Measurements from ENCODE around the gene TRIM26. TPM values are rescaled to one million over a fixed set of nuclear protein-coding genes. Genes with fewer than 3 reads are reported as not detected.

The TRIM26 gene
- total and polyA plus RNA-seq, 2 experiments from 2014 or later = 11.0 to 38.0 TPM

GRCh38 chr6:30135757-30136156, 77.4 kb downstream of the TRIM26 start, which contains the start of gene TRIM40 (continued):
- TF ChIP-seq CREB1 (CRISPR knock-in tag; IDR thresholded peaks at IDR 0.05; ENCODE audit: low read depth) (no peak), CTCF (conservative IDR thresholded peaks at IDR 0.05; ENCODE audit: low read depth in 2 of 2) (no peak), STAT1 (IDR thresholded peaks at IDR 0.05; ENCODE audit: unreplicated experiment) (no peak), EZH2 (IDR thresholded peaks at IDR 0.05; ENCODE audit: low read depth, unreplicated experiment) (no peak), NANOG (IDR thresholded peaks at IDR 0.05; ENCODE audit: borderline replicate concordance) (no peak), ZNF331 (CRISPR knock-in tag; IDR thresholded peaks at IDR 0.05; ENCODE audit: low read depth) (no peak)

- no peaks in the 10 kb centered on the region for H3K9me2 ChIP-seq (ENCODE audit: insufficient read depth)
- H3K4me1 ChIP-seq (ENCODE audit: insufficient read depth) = no peaks in the 10 kb centered on the region
- no peak for DNase-seq (ENCODE audit: low spot score)
- no peak overlapping the region for H3K27ac ChIP-seq (ENCODE audit: low read depth)
- no peak for ATAC-seq
- H3K4me1 Mint-ChIP-seq = peaks cover 3% of the 10 kb centered on the region; the same call in 2 of the 3 replicates
- no peak overlapping the region for H2AFZ ChIP-seq
- no peaks in the 10 kb centered on the region for H3K36me3 ChIP-seq (ENCODE audit: insufficient read depth)
- no peak overlapping the region for H3K27ac Mint-ChIP-seq
- H3K27me3 Mint-ChIP-seq (ENCODE audit: insufficient read depth, low read depth, poor library complexity) = peaks cover 10% of the 10 kb centered on the region
- H3K9me3 Mint-ChIP-seq = no peaks in the 10 kb centered on the region
- H3K4me2 ChIP-seq = no peak overlapping the region
- H3K79me2 ChIP-seq (replicated peaks; ENCODE audit: insufficient read depth) = no peaks in the 10 kb centered on the region
- H3K4me3 Mint-ChIP-seq = no peak overlapping the region
- H3K27me3 ChIP-seq (ENCODE audit: insufficient read depth) = peaks cover 27% of the 10 kb centered on the region
- no peak overlapping the region for H3K4me3 ChIP-seq
- H3K36me3 Mint-ChIP-seq (ENCODE audit: low read depth) = no peaks in the 10 kb centered on the region
- no peaks in the 10 kb centered on the region for H4K20me1 ChIP-seq (replicated peaks; ENCODE audit: insufficient read depth)
- no peaks in the 10 kb centered on the region for H3F3A ChIP-seq (replicated peaks; ENCODE audit: low read depth)
- TF ChIP-seq JUNB (IDR thresholded peaks at IDR 0.05; ENCODE audit: unreplicated experiment) = no peak
- TF ChIP-seq ETS1 (IDR thresholded peaks at IDR 0.05) = no peak
- TF ChIP-seq ZNF331 (CRISPR knock-in tag; IDR thresholded peaks at IDR 0.05; ENCODE audit: low read depth) = no peak
- no peak for TF ChIP-seq EZH2phosphoT487 (IDR thresholded peaks at IDR 0.05; ENCODE audit: unreplicated experiment)
- TF ChIP-seq POLR2AphosphoS5 (IDR thresholded peaks at IDR 0.05; ENCODE audit: low read depth) = no peak
- no peak for TF ChIP-seq CTCF (conservative IDR thresholded peaks at IDR 0.05; ENCODE audit: low read depth in 2 of 2)
- TF ChIP-seq, protein P1, sequence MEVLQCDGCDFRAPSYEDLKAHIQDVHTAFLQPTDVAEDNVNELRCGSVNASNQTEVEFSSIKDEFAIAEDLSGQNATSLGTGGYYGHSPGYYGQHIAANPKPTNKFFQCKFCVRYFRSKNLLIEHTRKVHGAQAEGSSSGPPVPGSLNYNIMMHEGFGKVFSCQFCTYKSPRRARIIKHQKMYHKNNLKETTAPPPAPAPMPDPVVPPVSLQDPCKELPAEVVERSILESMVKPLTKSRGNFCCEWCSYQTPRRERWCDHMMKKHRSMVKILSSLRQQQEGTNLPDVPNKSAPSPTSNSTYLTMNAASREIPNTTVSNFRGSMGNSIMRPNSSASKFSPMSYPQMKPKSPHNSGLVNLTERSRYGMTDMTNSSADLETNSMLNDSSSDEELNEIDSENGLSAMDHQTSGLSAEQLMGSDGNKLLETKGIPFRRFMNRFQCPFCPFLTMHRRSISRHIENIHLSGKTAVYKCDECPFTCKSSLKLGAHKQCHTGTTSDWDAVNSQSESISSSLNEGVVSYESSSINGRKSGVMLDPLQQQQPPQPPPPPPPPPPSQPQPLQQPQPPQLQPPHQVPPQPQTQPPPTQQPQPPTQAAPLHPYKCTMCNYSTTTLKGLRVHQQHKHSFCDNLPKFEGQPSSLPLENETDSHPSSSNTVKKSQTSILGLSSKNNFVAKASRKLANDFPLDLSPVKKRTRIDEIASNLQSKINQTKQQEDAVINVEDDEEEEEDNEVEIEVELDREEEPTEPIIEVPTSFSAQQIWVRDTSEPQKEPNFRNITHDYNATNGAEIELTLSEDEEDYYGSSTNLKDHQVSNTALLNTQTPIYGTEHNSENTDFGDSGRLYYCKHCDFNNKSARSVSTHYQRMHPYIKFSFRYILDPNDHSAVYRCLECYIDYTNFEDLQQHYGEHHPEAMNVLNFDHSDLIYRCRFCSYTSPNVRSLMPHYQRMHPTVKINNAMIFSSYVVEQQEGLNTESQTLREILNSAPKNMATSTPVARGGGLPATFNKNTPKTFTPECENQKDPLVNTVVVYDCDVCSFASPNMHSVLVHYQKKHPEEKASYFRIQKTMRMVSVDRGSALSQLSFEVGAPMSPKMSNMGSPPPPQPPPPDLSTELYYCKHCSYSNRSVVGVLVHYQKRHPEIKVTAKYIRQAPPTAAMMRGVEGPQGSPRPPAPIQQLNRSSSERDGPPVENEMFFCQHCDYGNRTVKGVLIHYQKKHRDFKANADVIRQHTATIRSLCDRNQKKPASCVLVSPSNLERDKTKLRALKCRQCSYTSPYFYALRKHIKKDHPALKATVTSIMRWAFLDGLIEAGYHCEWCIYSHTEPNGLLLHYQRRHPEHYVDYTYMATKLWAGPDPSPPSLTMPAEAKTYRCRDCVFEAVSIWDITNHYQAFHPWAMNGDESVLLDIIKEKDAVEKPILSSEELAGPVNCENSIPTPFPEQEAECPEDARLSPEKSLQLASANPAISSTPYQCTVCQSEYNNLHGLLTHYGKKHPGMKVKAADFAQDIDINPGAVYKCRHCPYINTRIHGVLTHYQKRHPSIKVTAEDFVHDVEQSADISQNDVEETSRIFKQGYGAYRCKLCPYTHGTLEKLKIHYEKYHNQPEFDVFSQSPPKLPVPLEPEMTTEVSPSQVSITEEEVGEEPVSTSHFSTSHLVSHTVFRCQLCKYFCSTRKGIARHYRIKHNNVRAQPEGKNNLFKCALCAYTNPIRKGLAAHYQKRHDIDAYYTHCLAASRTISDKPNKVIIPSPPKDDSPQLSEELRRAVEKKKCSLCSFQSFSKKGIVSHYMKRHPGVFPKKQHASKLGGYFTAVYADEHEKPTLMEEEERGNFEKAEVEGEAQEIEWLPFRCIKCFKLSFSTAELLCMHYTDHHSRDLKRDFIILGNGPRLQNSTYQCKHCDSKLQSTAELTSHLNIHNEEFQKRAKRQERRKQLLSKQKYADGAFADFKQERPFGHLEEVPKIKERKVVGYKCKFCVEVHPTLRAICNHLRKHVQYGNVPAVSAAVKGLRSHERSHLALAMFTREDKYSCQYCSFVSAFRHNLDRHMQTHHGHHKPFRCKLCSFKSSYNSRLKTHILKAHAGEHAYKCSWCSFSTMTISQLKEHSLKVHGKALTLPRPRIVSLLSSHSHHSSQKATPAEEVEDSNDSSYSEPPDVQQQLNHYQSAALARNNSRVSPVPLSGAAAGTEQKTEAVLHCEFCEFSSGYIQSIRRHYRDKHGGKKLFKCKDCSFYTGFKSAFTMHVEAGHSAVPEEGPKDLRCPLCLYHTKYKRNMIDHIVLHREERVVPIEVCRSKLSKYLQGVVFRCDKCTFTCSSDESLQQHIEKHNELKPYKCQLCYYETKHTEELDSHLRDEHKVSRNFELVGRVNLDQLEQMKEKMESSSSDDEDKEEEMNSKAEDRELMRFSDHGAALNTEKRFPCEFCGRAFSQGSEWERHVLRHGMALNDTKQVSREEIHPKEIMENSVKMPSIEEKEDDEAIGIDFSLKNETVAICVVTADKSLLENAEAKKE (CRISPR knock-in tag; IDR thresholded peaks at IDR 0.05) = no peak
- no peak for TF ChIP-seq STAT1 (IDR thresholded peaks at IDR 0.05; ENCODE audit: unreplicated experiment)
- no peak for TF ChIP-seq CREB1 (CRISPR knock-in tag; IDR thresholded peaks at IDR 0.05; ENCODE audit: low read depth)
Observed at GRCh38 chr6:30135147-30135546, 78.1 kb downstream of the TRIM26 start.

Measured in GM23338 (cell line).